Measurements from ENCODE around the gene DTWD2. TPM values are rescaled to one million over a fixed set of nuclear protein-coding genes. Genes with fewer than 3 reads are reported as not detected.

The DTWD2 gene
- total RNA-seq, 1 donor from 2014 or later = 4.0 TPM

GRCh38 chr5:118937393-118938061 lies 50.8 kb downstream of the DTWD2 start:
- peaks cover 13% of the 10 kb centered on the region for H3K36me3 Mint-ChIP-seq (ENCODE audit: low read depth)
- CTCF ChIA-PET = no interaction called here
- POLR2A ChIA-PET = interaction anchor here (0.6 kb wide), 1 partner anchor 452 kb away, joined by 3 read pairs; no protein-coding TSS in a partner anchor

DNA sequence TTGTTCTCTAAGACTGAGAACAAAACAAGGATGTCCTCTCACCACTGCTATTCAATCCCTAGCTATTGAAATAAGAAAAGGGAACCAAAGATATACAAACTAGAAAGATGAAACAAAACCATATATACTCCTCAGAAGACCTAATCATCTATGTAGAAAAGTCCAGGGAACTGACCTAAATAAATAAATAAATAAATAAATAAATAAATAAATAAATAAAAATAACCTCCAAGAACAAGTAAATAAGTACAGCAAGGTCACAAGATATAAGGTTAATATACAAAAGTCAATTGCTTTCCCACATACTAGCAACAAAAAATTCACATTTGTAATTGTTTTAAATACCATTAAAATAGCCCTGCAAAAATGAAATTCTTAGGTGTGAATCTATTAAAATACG lies 54.6 kb downstream of the DTWD2 start:
- Mint-ChIP-seq H3K4me1 (no peaks in the 10 kb centered on the region), H3K27me3 (no peaks in the 10 kb centered on the region), H3K36me3 (ENCODE audit: low read depth) (peaks cover 12% of the 10 kb centered on the region), H3K27ac (no peak overlapping the region), H3K4me3 (no peak overlapping the region), H3K9me3 (no peaks in the 10 kb centered on the region)
- no peak for ATAC-seq (ENCODE audit: low read depth)
- no peak for DNase-seq
- TF ChIP-seq CTCF (IDR thresholded peaks at IDR 0.05) = no peak
- intact Hi-C loops (cut with micrococcal nuclease) = no loop called here
- ChIA-PET POLR2A (no interaction called here), CTCF (no interaction called here)

More at GRCh38 chr5:118937393-118938061, 50.8 kb downstream of the DTWD2 start:
- ATAC-seq (ENCODE audit: low read depth) (no peak), DNase-seq (no peak)
- intact Hi-C loops (cut with micrococcal nuclease) = no loop called here
- no peaks in the 10 kb centered on the region for H3K27me3 Mint-ChIP-seq
- no peak overlapping the region for H3K4me3 Mint-ChIP-seq
- no peaks in the 10 kb centered on the region for H3K9me3 Mint-ChIP-seq
- no peak overlapping the region for H3K27ac Mint-ChIP-seq
- TF ChIP-seq CTCF (IDR thresholded peaks at IDR 0.05) = no peak
- H3K4me1 Mint-ChIP-seq = no peaks in the 10 kb centered on the region

- Mint-ChIP-seq H3K9me3 (no peaks in the 10 kb centered on the region), H3K4me3 (no peak overlapping the region), H3K36me3 (ENCODE audit: low read depth) (peaks cover 15% of the 10 kb centered on the region), H3K27me3 (no peaks in the 10 kb centered on the region), H3K4me1 (no peaks in the 10 kb centered on the region), H3K27ac (no peak overlapping the region)
- intact Hi-C loops (cut with micrococcal nuclease) = no loop called here
- TF ChIP-seq CTCF (IDR thresholded peaks at IDR 0.05) = no peak
- no peak for DNase-seq
- ChIA-PET CTCF (no interaction called here), POLR2A (no interaction called here)
- no peak for ATAC-seq (ENCODE audit: low read depth)
These were observed 56.8 kb downstream of the DTWD2 start for GRCh38 chr5:118931564-118931963.

DNA sequence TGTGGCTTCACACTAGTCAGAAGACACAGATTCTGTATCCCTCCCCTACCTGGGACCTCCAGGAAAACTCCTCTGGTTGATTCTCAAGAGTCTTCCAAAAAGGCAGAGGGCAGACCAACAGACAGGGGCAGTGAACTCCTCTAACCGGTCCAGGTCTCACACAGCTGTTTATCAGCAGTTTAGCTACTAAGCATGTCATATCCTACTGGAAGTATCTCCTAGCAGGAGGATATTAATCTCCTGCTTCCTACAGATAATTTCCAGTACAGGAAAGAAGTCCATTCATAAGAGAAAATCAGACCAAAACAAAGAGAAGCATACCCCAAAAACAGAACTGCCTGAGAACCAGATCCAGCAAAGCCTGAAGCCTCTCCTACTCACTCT lies 64.3 kb downstream of the DTWD2 start:
- no peak overlapping the region for H3K27ac Mint-ChIP-seq
- no peaks in the 10 kb centered on the region for H3K27me3 Mint-ChIP-seq
- ATAC-seq (ENCODE audit: low read depth) (no peak), DNase-seq (no peak)
- TF ChIP-seq CTCF (IDR thresholded peaks at IDR 0.05) = no peak
- H3K9me3 Mint-ChIP-seq = no peaks in the 10 kb centered on the region
- intact Hi-C loops (cut with micrococcal nuclease) = no loop called here
- POLR2A ChIA-PET = no interaction called here
- no peak overlapping the region for H3K4me3 Mint-ChIP-seq
- CTCF ChIA-PET = no interaction called here
- peaks cover 22% of the 10 kb centered on the region for H3K36me3 Mint-ChIP-seq (ENCODE audit: low read depth)
- H3K4me1 Mint-ChIP-seq = no peaks in the 10 kb centered on the region

DNA sequence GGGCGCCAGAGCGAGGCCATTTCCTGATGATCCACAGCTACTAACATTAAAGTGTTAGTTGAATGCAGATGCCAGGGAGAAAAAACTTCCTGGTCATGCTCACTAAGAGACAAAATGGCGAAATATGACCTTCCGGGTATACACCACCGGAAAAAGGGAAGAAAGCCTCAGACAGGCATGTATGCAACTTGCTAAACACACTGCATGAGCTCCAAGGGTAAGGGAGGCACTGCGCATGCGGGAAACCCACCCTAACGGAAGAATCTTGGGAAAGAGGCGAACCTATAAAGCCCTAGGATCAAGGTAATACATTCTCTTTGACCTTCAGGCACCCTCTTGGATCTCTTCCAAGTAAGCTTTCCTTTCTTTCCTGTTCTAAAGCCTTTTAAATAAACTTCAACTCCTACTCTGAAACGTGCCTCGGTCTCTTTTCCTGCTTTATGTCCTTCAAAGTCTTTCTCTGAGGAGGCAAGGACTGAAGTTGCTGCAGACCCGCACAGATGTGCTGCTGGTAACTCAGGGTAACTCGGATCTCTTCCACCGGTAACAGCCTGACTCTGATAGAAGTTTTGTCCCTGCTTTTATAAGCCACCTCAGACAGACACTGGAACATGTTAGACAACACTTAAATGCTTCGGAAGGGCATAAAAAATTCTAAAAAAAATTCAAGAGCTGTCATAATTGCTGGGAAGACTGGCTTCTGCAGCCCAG lies 64.9 kb downstream of the DTWD2 start:
- Mint-ChIP-seq H3K27ac (no peak overlapping the region), H3K4me3 (no peak overlapping the region), H3K9me3 (no peaks in the 10 kb centered on the region), H3K4me1 (no peaks in the 10 kb centered on the region), H3K36me3 (ENCODE audit: low read depth) (peaks cover 22% of the 10 kb centered on the region), H3K27me3 (no peaks in the 10 kb centered on the region)
- CTCF ChIA-PET = no interaction called here
- TF ChIP-seq CTCF (IDR thresholded peaks at IDR 0.05) = no peak
- DNase-seq (no peak), ATAC-seq (ENCODE audit: low read depth) (no peak)
- intact Hi-C loops (cut with micrococcal nuclease) = no loop called here
- POLR2A ChIA-PET = no interaction called here
